Activated CD4-positive, alpha-beta memory T cell treated with anti-CD3 and anti-CD28 coated beads for 36 hours (primary cell): ENCODE results near the gene STON2. TPM values are rescaled to one million over a fixed set of nuclear protein-coding genes. Genes with fewer than 3 reads are reported as not detected.

Experiments
- CTCF ChIA-PET: fragments of 350-600 bp; sonication (Branson Sonifier 250); formaldehyde crosslinking; loops from one replicate; lab custom pipeline; 2021; ENCODE audit warnings: antibody characterized with exemption, inconsistent platforms; lab: Charles Lee
- POLR2A ChIA-PET: fragments of 350-600 bp; sonication (Branson Sonifier 250); formaldehyde crosslinking; loops from one replicate; lab custom pipeline; 2021; ENCODE audit warnings: antibody characterized with exemption; lab: Charles Lee
- DNase-seq: peaks from one replicate; pipeline ENCODE4 v3.0.0-alpha.2; 2020
- H3K27ac Mint-ChIP-seq: one replicate; pipeline ENCODE4 v1.8.0; 2021; ENCODE audit warnings: mixed read lengths
- H3K27me3 Mint-ChIP-seq: one replicate; pipeline ENCODE4 v1.8.0; 2021; ENCODE audit warnings: mixed read lengths
- H3K36me3 Mint-ChIP-seq: one replicate; pipeline ENCODE4 v1.8.0; 2021; ENCODE audit warnings: mixed read lengths
- H3K4me1 Mint-ChIP-seq: one replicate; pipeline ENCODE4 v1.8.0; 2021; ENCODE audit warnings: low read depth, mixed read lengths
- H3K4me3 Mint-ChIP-seq: one replicate; pipeline ENCODE4 v1.8.0; 2021; ENCODE audit warnings: mild to moderate bottlenecking, mixed read lengths
- H3K9me3 Mint-ChIP-seq: one replicate; pipeline ENCODE4 v1.8.0; 2021; ENCODE audit warnings: mixed read lengths
- intact Hi-C: fragments of 100-400 bp; cut with micrococcal nuclease; formaldehyde crosslinking; loops from one replicate; pipeline ENCODE4 v1.15.1; 2023
- total RNA-seq, 2 experiments: library from RNA; stranded (reverse); gene quantifications; one replicate each; pipeline ENCODE4 v1.2.3, GENCODE V29; 2021

STON2 gene
- total RNA-seq, 2 experiments from 2014 or later: 0.12 to 0.34 TPM

DNA sequence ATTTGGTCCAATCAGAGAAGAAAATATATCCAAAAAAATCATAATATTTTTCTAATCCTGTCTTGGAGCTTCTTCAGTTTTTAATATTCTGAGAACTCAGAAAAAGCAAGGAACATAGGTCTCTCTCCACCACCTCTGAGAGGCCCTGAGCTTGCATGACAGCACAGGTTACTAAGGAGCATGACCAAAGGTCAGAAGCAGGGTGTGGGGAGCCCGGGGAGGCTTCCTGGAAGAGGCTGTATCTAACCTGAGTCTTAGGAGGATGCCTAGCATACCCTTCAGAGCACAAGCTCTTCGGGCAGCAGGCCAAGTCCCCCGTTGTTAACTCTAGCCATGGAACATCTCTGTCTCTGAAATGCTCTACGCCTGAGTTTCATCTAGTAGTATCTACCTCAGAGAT is 15.7 kb upstream of the STON2 start:
- CTCF ChIA-PET: interaction anchor here (1.0 to 1.4 kb wide), 2 partner anchors 18 to 49 kb away, joined by 3 read pairs; no protein-coding TSS in a partner anchor
- Mint-ChIP-seq H3K27ac (no peak overlapping the region), H3K9me3 (peaks cover 9% of the 10 kb centered on the region), H3K36me3 (no peaks in the 10 kb centered on the region), H3K4me1 (no peaks in the 10 kb centered on the region), H3K4me3 (no peak overlapping the region), H3K27me3 (peaks cover 6% of the 10 kb centered on the region)
- POLR2A ChIA-PET: no interaction called here
- intact Hi-C loops: no loop called here
- DNase-seq: no peak

DNA sequence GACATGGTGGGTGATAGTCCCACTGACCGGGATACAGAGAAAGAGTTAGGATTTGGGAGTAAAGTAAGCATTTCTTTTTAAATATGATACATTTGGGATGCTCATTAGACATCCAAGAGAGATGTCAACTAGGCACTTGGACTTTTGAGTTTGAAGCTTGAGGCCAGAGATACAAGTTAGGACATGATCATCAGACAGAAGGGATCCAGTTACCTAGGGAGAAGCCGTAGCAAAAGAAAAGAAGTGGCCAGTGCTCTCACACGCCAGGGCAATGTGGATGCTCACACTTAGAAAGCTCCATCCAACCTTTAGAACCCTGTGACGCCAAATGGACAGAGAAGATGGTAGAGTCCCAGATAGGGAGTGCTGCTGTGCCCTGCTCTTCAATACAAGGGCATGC is 14.0 kb upstream of the STON2 start:
- H3K4me3 Mint-ChIP-seq: no peak overlapping the region
- intact Hi-C loops: no loop called here
- DNase-seq: no peak
- POLR2A ChIA-PET: no interaction called here
- no peaks in the 10 kb centered on the region for H3K36me3 Mint-ChIP-seq
- H3K27me3 Mint-ChIP-seq: peaks cover 6% of the 10 kb centered on the region
- CTCF ChIA-PET: no interaction called here
- H3K27ac Mint-ChIP-seq: no peak overlapping the region
- H3K4me1 Mint-ChIP-seq: no peaks in the 10 kb centered on the region
- H3K9me3 Mint-ChIP-seq: peaks cover 9% of the 10 kb centered on the region

DNA sequence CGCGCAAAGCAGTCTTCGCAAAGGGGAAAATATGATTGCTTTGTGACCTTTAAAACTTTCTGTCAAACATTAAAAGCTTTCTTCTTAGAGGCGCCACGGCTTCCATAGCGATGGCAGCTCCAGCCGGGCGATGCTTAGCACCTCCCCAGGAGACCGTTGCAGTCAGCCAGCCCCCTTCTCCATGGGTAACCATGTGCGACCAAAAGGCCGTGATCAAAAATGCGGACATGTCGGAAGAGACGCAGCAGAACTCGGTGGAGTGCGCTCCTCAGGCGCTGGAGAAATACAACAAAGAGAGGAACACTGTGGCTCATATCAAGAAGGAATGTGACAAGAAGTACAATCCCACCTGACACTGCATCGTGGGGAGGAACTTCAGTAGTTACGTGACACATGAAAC is 12.7 kb upstream of the STON2 start:
- POLR2A ChIA-PET: no interaction called here

DNA sequence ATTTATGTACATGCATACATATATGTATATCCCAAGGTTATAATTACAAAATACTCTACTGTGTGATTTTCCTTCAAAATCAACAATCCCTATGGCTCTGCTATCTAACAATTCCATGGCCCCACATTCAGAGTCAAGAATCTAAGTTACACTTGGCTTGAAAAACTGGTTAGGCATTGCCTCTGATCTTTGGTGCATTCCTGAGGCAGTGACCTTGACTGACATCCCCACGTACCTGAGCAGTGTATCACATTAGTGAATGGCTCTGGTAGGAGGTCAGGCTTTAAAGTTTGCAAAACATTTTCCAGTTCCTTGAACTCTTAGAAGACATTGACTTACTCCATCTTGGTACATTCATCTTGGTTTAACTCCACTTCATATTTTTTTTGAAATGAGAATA is 8.5 kb upstream of the STON2 start:
- DNase-seq: no peak
- intact Hi-C loops: no loop called here
- no peaks in the 10 kb centered on the region for H3K36me3 Mint-ChIP-seq
- CTCF ChIA-PET: no interaction called here
- no peaks in the 10 kb centered on the region for H3K9me3 Mint-ChIP-seq
- H3K4me3 Mint-ChIP-seq: no peak overlapping the region
- H3K27ac Mint-ChIP-seq: no peak overlapping the region
- POLR2A ChIA-PET: no interaction called here
- no peaks in the 10 kb centered on the region for H3K4me1 Mint-ChIP-seq
- peaks cover 14% of the 10 kb centered on the region for H3K27me3 Mint-ChIP-seq

More for the DNA sequence above, 12.7 kb upstream of the STON2 start:
- Mint-ChIP-seq H3K36me3 (no peaks in the 10 kb centered on the region), H3K4me3 (no peak overlapping the region), H3K27me3 (peaks cover 6% of the 10 kb centered on the region), H3K27ac (no peak overlapping the region), H3K4me1 (no peaks in the 10 kb centered on the region), H3K9me3 (peaks cover 5% of the 10 kb centered on the region)
- DNase-seq: no peak
- intact Hi-C loops: no loop called here
- CTCF ChIA-PET: no interaction called here

DNA sequence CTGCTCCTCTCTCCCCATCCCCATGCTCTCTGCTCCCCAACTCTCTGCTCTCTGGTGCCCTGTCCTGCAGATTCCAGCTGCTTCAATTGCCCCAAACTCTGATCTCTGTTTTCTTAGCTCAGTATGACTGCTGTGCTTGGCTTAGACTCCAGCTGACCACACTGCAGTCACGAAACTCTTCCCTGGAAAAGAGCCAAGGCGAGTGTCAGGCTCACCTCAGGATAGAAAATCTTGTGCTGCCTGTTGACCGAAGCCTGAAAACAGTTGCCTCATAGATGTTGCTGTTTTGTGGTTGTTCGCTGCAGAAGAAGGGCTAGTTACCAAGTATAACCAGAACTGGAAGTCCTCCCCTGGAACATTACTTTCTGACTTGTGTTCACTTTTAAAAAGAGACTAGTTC is 6.7 kb upstream of the STON2 start:
- no peak overlapping the region for H3K4me3 Mint-ChIP-seq
- intact Hi-C loops: no loop called here
- DNase-seq: no peak
- peaks cover 17% of the 10 kb centered on the region for H3K27me3 Mint-ChIP-seq
- ChIA-PET CTCF (interaction anchor here (0.6 kb wide), 1 partner anchor 216 kb away, joined by 3 read pairs; no protein-coding TSS in a partner anchor), POLR2A (no interaction called here)
- H3K4me1 Mint-ChIP-seq: peaks cover under 1% of the 10 kb centered on the region
- no peaks in the 10 kb centered on the region for H3K36me3 Mint-ChIP-seq
- H3K9me3 Mint-ChIP-seq: no peaks in the 10 kb centered on the region
- H3K27ac Mint-ChIP-seq: no peak overlapping the region

DNA sequence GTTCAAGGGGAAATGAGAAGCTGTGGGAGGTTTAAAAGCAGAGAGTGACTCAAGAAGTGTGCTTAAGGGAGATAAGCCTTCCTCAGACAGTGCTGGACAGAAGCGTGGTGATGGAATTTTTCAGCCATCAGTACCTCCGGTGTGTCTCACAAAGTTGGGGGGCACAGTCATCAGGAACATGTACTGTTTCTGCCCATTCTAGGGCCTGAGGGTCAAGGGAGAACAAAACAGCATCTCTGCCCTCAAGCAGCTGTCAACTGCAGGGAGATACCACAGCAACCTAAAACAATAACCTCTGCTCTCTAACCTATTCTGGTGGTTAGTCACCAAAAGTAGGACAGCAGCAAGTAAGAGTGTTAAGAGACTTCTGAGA is 2.0 kb upstream of the STON2 start:
- H3K36me3 Mint-ChIP-seq: no peaks in the 10 kb centered on the region
- intact Hi-C loops: no loop called here
- POLR2A ChIA-PET: interaction anchor here (1.4 kb wide), 1 partner anchor 181 kb away, joined by 4 read pairs; the partner anchor contains the start of gene GTF2A1
- no peak overlapping the region for H3K27ac Mint-ChIP-seq
- H3K27me3 Mint-ChIP-seq: peaks cover 17% of the 10 kb centered on the region
- H3K4me3 Mint-ChIP-seq: no peak overlapping the region
- CTCF ChIA-PET: interaction anchor here (1.3 kb wide), 1 partner anchor 133 kb away, joined by 3 read pairs; no protein-coding TSS in a partner anchor
- peaks cover 13% of the 10 kb centered on the region for H3K4me1 Mint-ChIP-seq
- H3K9me3 Mint-ChIP-seq: no peaks in the 10 kb centered on the region
- DNase-seq: no peak

DNA sequence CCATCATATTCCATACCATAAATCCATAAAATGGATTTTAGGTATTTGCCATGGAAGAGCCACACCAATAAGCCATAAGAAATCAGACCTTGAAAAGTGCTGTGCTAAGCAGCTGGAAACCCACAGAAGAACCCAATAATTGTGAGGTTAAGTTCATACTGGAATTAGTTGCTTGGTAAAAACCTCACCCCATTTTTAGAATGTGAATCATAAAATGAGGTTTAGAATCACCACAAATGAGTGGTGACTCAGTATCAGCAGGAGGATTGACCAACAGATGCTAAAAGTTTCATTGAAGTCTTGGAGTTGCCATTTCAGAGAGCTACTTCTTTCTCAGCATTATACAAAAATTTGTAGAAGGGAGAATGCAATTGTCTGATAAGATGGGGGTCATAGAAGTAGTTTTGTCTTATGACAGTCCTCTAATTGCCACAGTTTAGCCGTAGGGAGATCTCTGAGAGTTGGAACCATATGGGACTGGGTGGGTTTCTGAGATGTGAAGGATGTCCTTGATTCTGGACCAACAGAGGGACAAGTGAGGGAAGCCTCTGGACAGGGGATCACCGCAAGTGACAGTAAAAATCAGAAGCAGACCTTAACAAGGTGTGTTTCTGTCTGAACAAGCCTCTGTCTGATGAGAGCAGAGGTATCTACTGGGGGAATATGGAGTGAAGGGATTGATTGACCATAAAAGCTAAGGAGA is 1.4 kb upstream of the STON2 start:
- Mint-ChIP-seq H3K4me3 (no peak overlapping the region), H3K4me1 (peaks cover 13% of the 10 kb centered on the region), H3K27me3 (peaks cover 15% of the 10 kb centered on the region), H3K9me3 (no peaks in the 10 kb centered on the region), H3K36me3 (no peaks in the 10 kb centered on the region), H3K27ac (no peak overlapping the region)
- ChIA-PET POLR2A (interaction anchor here (1.4 kb wide), 1 partner anchor 181 kb away, joined by 4 read pairs; the partner anchor contains the start of gene GTF2A1), CTCF (interaction anchor here (0.6 to 1.3 kb wide), 2 partner anchors 63 to 132 kb away, joined by 3 read pairs; no protein-coding TSS in a partner anchor)
- intact Hi-C loops: no loop called here
- no peak for DNase-seq

DNA sequence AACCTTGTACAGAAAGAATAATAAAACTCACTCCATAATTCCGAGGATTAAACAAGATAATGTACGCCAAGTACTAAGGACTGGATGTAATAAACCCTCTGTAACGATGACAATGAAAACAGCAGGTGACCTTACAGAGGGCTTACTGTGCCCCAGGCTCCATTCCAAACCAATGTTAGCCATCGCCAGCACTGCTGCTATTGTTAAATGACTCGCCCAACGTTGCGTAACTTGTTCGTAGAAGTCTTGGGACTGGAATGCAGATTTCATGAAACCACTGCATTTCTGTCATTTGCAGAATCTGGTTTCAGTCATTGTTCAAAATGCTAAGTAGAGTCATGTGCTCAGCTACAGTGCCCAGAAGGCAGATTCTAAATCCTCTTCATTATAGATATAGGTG is 728 bp upstream of the STON2 start:
- Mint-ChIP-seq H3K9me3 (no peaks in the 10 kb centered on the region), H3K27me3 (peaks cover 13% of the 10 kb centered on the region), H3K4me3 (no peak overlapping the region), H3K36me3 (no peaks in the 10 kb centered on the region), H3K4me1 (peaks cover 13% of the 10 kb centered on the region), H3K27ac (no peak overlapping the region)
- intact Hi-C loops: no loop called here
- ChIA-PET CTCF (interaction anchor here (0.6 kb wide), 1 partner anchor 64 kb away, joined by 3 read pairs; no protein-coding TSS in a partner anchor), POLR2A (interaction anchor here (1.4 kb wide), 1 partner anchor 180 kb away, joined by 4 read pairs; the partner anchor contains the start of gene GTF2A1)
- DNase-seq: peak; percentile 43

DNA sequence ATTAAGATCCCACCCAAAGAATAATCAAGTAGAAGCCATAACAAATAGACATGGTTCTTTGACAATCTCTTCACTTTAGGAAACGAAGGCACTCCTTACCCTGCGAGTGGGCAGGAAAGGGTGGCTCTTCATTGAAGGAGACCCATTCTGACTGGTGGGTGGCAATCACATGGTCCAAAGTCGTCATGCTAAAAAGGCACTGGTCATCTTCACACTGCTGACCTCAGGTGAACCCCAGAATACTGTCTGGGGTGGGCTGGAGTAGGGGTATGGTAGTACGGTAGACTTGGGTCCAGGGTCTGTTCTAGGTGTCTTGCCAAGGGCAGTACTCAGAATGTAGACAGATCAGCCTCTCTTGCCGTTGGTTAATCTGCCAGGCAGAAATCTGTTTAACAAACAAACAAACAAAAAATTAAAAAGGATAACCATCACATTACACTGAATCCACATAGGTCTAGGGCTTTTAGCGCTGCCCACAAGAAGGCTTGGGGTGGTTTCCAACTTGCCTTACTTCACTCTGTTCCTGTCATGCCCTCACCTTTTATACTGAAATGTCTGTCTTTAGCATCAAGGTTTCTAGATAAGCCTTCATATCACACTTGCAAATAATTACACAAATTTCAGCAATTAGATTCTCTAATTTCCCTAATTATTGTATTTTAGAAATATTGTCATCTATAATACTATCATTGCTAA is 1.8 kb downstream of the STON2 start:
- DNase-seq: no peak
- Mint-ChIP-seq H3K4me3 (no peak overlapping the region), H3K27ac (no peak overlapping the region), H3K4me1 (peaks cover 13% of the 10 kb centered on the region), H3K27me3 (peaks cover 4% of the 10 kb centered on the region), H3K36me3 (no peaks in the 10 kb centered on the region), H3K9me3 (no peaks in the 10 kb centered on the region)
- intact Hi-C loops: no loop called here
- POLR2A ChIA-PET: no interaction called here
- CTCF ChIA-PET: interaction anchor here (1.4 kb wide), 1 partner anchor 18 kb away, joined by 3 read pairs; no protein-coding TSS in a partner anchor

DNA sequence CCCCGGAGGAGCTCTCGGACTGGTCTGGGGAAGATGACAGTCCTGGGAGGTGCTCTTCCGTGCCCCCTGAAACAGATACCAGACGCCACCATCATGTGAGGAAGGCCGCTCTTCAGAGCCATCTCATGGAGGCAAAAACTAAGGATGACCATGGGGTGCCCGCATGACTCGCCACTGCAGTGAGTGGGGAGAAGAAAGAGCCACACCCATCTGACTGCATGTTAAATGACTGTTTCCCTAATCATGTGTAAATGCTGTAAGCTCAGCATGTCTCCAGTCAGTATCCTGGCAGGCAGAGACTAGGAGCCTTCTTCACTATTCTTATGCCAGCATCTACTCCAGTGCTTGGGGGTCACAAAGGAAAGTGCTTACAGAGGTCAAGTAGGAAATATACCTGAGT is 4.0 kb downstream of the STON2 start:
- ChIA-PET CTCF (no interaction called here), POLR2A (no interaction called here)
- H3K9me3 Mint-ChIP-seq: no peaks in the 10 kb centered on the region
- H3K4me3 Mint-ChIP-seq: no peak overlapping the region
- DNase-seq: no peak
- intact Hi-C loops: no loop called here
- no peaks in the 10 kb centered on the region for H3K36me3 Mint-ChIP-seq
- peaks cover 5% of the 10 kb centered on the region for H3K4me1 Mint-ChIP-seq
- H3K27ac Mint-ChIP-seq: no peak overlapping the region
- H3K27me3 Mint-ChIP-seq: peaks cover 2% of the 10 kb centered on the region

DNA sequence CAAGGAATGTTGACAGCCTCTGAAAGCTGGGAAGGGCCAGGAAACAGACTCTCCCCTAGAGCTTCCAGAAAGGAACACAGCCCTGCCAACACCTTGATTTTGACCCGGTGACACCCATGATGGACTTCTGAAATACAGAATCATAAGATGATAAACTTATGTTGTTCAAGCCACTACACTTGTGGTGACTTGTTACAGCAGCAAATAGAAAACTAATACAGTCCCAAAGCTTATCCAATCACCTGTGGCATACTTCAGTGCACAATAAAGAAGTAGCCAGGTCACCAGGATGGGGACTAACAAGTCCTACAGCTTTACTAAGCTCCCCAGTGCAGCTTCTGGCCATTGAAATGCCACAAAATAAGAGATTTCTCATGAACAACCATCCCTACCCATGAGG is 5.4 kb downstream of the STON2 start:
- no peak for DNase-seq
- no peaks in the 10 kb centered on the region for H3K4me1 Mint-ChIP-seq
- no peaks in the 10 kb centered on the region for H3K36me3 Mint-ChIP-seq
- intact Hi-C loops: no loop called here
- H3K27me3 Mint-ChIP-seq: peaks cover 2% of the 10 kb centered on the region
- ChIA-PET CTCF (no interaction called here), POLR2A (no interaction called here)
- no peaks in the 10 kb centered on the region for H3K9me3 Mint-ChIP-seq
- H3K27ac Mint-ChIP-seq: no peak overlapping the region
- no peak overlapping the region for H3K4me3 Mint-ChIP-seq

DNA sequence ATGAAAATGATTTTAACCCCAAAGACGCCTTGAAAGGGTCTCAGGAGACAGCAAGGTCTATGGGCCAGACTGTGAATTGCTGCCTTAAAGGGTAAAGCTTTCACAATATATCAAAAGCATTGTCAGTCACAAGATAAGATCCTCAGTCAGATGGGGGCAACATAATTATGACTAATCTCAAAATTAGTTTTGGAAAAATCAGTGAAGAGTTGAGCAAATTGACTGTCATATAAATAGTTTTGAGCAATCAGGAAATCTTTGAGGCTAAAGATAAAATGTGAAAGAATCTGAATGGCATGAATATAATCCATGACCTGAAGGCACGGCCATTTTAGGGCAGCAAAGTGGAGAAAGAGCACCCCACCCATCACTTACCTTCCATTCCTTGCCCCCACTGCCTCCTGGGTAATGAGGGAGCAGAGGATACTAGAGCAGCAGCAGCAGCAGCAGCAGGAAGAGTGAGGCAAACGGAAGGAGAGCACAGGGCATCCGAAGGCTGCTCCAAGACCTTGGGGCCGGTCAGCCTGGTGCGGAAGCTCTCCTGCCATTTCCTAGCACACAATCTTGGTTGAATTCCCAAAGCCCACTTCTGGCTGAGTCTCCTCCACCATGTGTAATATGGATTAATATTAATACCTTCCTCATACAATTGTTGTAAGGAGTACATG is 7.0 kb downstream of the STON2 start:
- peaks cover 3% of the 10 kb centered on the region for H3K27me3 Mint-ChIP-seq
- H3K4me3 Mint-ChIP-seq: no peak overlapping the region
- ChIA-PET CTCF (no interaction called here), POLR2A (interaction anchor here (1.0 kb wide), 1 partner anchor 27 kb away, joined by 4 read pairs; no protein-coding TSS in a partner anchor)
- intact Hi-C loops: no loop called here
- no peak overlapping the region for H3K27ac Mint-ChIP-seq
- no peaks in the 10 kb centered on the region for H3K9me3 Mint-ChIP-seq
- no peak for DNase-seq
- no peaks in the 10 kb centered on the region for H3K4me1 Mint-ChIP-seq
- H3K36me3 Mint-ChIP-seq: no peaks in the 10 kb centered on the region
